ENCODE results near the gene SRPX. TPM values are rescaled to one million over a fixed set of nuclear protein-coding genes. Genes with fewer than 3 reads are reported as not detected.

SRPX gene
- total RNA-seq, 1 donor from 2014 or later = 60.1 TPM

GRCh38 chrX:38205039-38205438 is 15.6 kb downstream of the SRPX start:
- Histone ChIP-seq H4K20me1 (ENCODE audit: insufficient read depth, low read length) (peaks cover 13% of the 10 kb centered on the region), H3K4me2 (ENCODE audit: low read length) (no peak overlapping the region), H3K9me3 (ENCODE audit: insufficient read depth, low read depth, low read length) (no peaks in the 10 kb centered on the region), H3K27ac (ENCODE audit: low read depth, low read length) (no peak overlapping the region), H3K36me3 (ENCODE audit: insufficient read depth, low read length) (no peaks in the 10 kb centered on the region), H3K27me3 (ENCODE audit: insufficient read depth, low read length) (no peaks in the 10 kb centered on the region), H3K79me2 (ENCODE audit: insufficient read depth, low read length) (peaks cover 56% of the 10 kb centered on the region), H3K4me1 (ENCODE audit: insufficient read depth, low read length) (peaks cover 6% of the 10 kb centered on the region), H3K4me3 (ENCODE audit: insufficient read depth, low read depth, low read length) (no peak overlapping the region), H3K9ac (ENCODE audit: low read length) (no peak overlapping the region), H2AFZ (ENCODE audit: low read depth, low read length) (no peak overlapping the region)
- no peak for TF ChIP-seq EZH2 (IDR thresholded peaks at IDR 0.05; ENCODE audit: insufficient read depth, low read length)
- TF ChIP-seq, protein P1, sequence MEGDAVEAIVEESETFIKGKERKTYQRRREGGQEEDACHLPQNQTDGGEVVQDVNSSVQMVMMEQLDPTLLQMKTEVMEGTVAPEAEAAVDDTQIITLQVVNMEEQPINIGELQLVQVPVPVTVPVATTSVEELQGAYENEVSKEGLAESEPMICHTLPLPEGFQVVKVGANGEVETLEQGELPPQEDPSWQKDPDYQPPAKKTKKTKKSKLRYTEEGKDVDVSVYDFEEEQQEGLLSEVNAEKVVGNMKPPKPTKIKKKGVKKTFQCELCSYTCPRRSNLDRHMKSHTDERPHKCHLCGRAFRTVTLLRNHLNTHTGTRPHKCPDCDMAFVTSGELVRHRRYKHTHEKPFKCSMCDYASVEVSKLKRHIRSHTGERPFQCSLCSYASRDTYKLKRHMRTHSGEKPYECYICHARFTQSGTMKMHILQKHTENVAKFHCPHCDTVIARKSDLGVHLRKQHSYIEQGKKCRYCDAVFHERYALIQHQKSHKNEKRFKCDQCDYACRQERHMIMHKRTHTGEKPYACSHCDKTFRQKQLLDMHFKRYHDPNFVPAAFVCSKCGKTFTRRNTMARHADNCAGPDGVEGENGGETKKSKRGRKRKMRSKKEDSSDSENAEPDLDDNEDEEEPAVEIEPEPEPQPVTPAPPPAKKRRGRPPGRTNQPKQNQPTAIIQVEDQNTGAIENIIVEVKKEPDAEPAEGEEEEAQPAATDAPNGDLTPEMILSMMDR (IDR thresholded peaks at IDR 0.05; ENCODE audit: insufficient read depth, low read depth, low read length) = no peak
- DNase-seq (ENCODE audit: low read depth) = no peak
- Mint-ChIP-seq H3K4me1 (ENCODE audit: low read depth, unreplicated experiment) (peaks cover 8% of the 10 kb centered on the region), H3K27ac (ENCODE audit: unreplicated experiment) (no peak overlapping the region), H3K9me3 (ENCODE audit: unreplicated experiment) (no peaks in the 10 kb centered on the region), H3K36me3 (ENCODE audit: low read depth, unreplicated experiment) (no peaks in the 10 kb centered on the region), H3K27me3 (ENCODE audit: low read depth, unreplicated experiment) (no peaks in the 10 kb centered on the region), H3K4me3 (ENCODE audit: unreplicated experiment) (no peak overlapping the region)
- peak; percentile 67 for FAIRE-seq

DNA sequence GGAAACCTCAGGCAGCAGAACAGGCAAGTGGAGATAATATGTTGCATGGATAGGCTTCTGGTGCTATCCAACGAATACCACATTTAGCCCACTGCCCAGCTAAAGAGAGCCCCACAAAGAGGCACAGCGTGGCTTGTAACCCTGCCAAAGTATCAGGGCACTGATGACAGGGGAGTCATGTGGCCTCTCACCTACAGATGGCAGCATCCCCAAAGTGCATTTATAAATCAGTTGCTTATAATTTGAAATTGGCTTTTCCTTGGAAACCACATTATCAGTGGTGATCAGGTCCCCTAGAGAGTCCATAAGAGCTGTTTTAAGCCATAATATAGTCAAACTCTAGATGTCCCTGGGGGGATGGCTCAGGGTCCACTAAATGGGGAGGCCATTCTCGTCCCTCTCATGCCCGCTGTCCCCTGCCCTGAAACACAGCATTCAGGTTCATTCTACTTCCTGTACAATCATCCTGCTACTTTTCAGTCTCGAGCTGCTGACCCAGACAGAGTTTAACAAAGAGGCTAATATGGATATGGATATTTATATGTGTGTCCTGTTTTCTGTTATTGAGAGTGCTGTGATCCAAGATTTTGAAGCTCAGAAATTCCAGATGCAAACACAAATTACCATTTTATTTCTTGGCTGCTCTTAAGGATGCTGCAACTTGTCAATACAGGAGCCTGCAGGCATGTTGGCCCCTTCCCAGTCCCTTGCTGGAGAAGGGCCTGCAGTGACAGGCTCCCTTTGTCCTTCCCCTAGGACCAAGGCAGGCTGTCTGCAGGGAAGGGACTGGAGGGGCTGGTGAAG is 28.5 kb downstream of the SRPX start:
- TF ChIP-seq, protein P1 (IDR thresholded peaks at IDR 0.05; ENCODE audit: insufficient read depth, low read depth, low read length) = peak; percentile 41
- no peak for TF ChIP-seq EZH2 (IDR thresholded peaks at IDR 0.05; ENCODE audit: insufficient read depth, low read length)
- Histone ChIP-seq H3K4me3 (ENCODE audit: insufficient read depth, low read depth, low read length) (no peak overlapping the region), H3K4me1 (ENCODE audit: insufficient read depth, low read length) (peaks cover 6% of the 10 kb centered on the region), H3K9ac (ENCODE audit: low read length) (no peak overlapping the region), H3K4me2 (ENCODE audit: low read length) (peak overlapping the region; percentile 30), H3K9me3 (ENCODE audit: insufficient read depth, low read depth, low read length) (no peaks in the 10 kb centered on the region), H4K20me1 (ENCODE audit: insufficient read depth, low read length) (no peaks in the 10 kb centered on the region), H2AFZ (ENCODE audit: low read depth, low read length) (no peak overlapping the region), H3K27ac (ENCODE audit: low read depth, low read length) (no peak overlapping the region), H3K79me2 (ENCODE audit: insufficient read depth, low read length) (peaks cover 43% of the 10 kb centered on the region), H3K27me3 (ENCODE audit: insufficient read depth, low read length) (no peaks in the 10 kb centered on the region), H3K36me3 (ENCODE audit: insufficient read depth, low read length) (no peaks in the 10 kb centered on the region)
- Mint-ChIP-seq H3K4me1 (ENCODE audit: low read depth, unreplicated experiment) (no peaks in the 10 kb centered on the region), H3K27me3 (ENCODE audit: low read depth, unreplicated experiment) (no peaks in the 10 kb centered on the region), H3K27ac (ENCODE audit: unreplicated experiment) (no peak overlapping the region), H3K36me3 (ENCODE audit: low read depth, unreplicated experiment) (no peaks in the 10 kb centered on the region), H3K9me3 (ENCODE audit: unreplicated experiment) (no peaks in the 10 kb centered on the region), H3K4me3 (ENCODE audit: unreplicated experiment) (no peak overlapping the region)
- peak; percentile 83 for FAIRE-seq
- DNase-seq (ENCODE audit: low read depth) = no peak

All from astrocyte (in vitro differentiated cells and primary cell).